HEK293T (cell line): ENCODE results near the gene IL18BP.

Experiments used
- CTCF ChIA-PET: fragments of 350-600 bp; formaldehyde crosslinking; extraction: SDS; loops from one replicate; lab custom pipeline; 2021; ENCODE audit warnings: antibody characterized with exemption, inconsistent platforms; lab: Yijun Ruan, JAX
- POLR2A ChIA-PET: fragments of 350-600 bp; formaldehyde crosslinking; extraction: SDS; loops from one replicate; lab custom pipeline; 2020; ENCODE audit warnings: antibody characterized with exemption, inconsistent platforms; lab: Yijun Ruan, JAX
- DNase-seq: peaks from one replicate; pipeline ENCODE4 v3.0.0; 2012; ENCODE audit warnings: mixed read lengths; ENCODE audit errors: extremely low spot score
- ARNT ChIP-seq: fragments of 450-650 bp; IDR thresholded peaks from 2 replicates; pipeline ENCODE4 v1.6.1; 2017; ENCODE audit warnings: mild to moderate bottlenecking
- BHLHE40 ChIP-seq: fragments of 450-650 bp; IDR thresholded peaks from 2 replicates; pipeline ENCODE4 v1.6.1; 2016; ENCODE audit warnings: mild to moderate bottlenecking, moderate library complexity, borderline replicate concordance
- CTBP1 ChIP-seq: fragments of 450-650 bp; IDR thresholded peaks from 2 replicates; pipeline ENCODE4 v1.6.1; 2016; ENCODE audit warnings: borderline replicate concordance
- ELF4 ChIP-seq: fragments of 450-650 bp; IDR thresholded peaks from 2 replicates; pipeline ENCODE4 v1.6.1; 2017; ENCODE audit warnings: antibody characterized with exemption
- FOXA1 ChIP-seq: fragments of 450-650 bp; IDR thresholded peaks from 2 replicates; pipeline ENCODE4 v1.6.1; 2016; ENCODE audit warnings: mild to moderate bottlenecking
- FOXK2 ChIP-seq: fragments of 450-650 bp; IDR thresholded peaks from 2 replicates; pipeline ENCODE4 v1.6.1; 2016; ENCODE audit warnings: mild to moderate bottlenecking
- FOXM1 ChIP-seq: fragments of 450-650 bp; IDR thresholded peaks from 2 replicates; pipeline ENCODE4 v1.6.1; 2017; ENCODE audit warnings: mild to moderate bottlenecking, borderline replicate concordance
- HDGF ChIP-seq: fragments of 450-650 bp; IDR thresholded peaks from 2 replicates; pipeline ENCODE4 v1.6.1; 2017; ENCODE audit warnings: antibody characterized with exemption, borderline replicate concordance
- L3MBTL2 ChIP-seq: fragments of 450-650 bp; conservative IDR thresholded peaks from 2 replicates; pipeline ENCODE4 v1.6.1; 2016; ENCODE audit warnings: mild to moderate bottlenecking
- LEF1 ChIP-seq: fragments of 450-650 bp; IDR thresholded peaks from 2 replicates; pipeline ENCODE4 v1.6.1; 2017; ENCODE audit warnings: mild to moderate bottlenecking, borderline replicate concordance
- NFRKB ChIP-seq: fragments of 450-650 bp; IDR thresholded peaks from 2 replicates; pipeline ENCODE4 v1.6.1; 2016; ENCODE audit warnings: mild to moderate bottlenecking, moderate library complexity
- SP1 ChIP-seq: fragments of 450-650 bp; IDR thresholded peaks from 2 replicates; pipeline ENCODE4 v1.6.1; 2017
- SUZ12 ChIP-seq: fragments of 450-650 bp; IDR thresholded peaks from 2 replicates; pipeline ENCODE4 v1.6.1; 2016; ENCODE audit warnings: mild to moderate bottlenecking
- TARDBP ChIP-seq: fragments of 450-650 bp; IDR thresholded peaks from 2 replicates; pipeline ENCODE4 v1.6.1; 2016
- ZNF384 ChIP-seq: fragments of 450-650 bp; IDR thresholded peaks from 2 replicates; pipeline ENCODE4 v1.6.1; 2016
- TF ChIP-seq, protein P1 (sequence below): fragments of 450-650 bp; IDR thresholded peaks from 2 replicates; pipeline ENCODE4 v1.6.1; 2016

IL18BP gene

DNA sequence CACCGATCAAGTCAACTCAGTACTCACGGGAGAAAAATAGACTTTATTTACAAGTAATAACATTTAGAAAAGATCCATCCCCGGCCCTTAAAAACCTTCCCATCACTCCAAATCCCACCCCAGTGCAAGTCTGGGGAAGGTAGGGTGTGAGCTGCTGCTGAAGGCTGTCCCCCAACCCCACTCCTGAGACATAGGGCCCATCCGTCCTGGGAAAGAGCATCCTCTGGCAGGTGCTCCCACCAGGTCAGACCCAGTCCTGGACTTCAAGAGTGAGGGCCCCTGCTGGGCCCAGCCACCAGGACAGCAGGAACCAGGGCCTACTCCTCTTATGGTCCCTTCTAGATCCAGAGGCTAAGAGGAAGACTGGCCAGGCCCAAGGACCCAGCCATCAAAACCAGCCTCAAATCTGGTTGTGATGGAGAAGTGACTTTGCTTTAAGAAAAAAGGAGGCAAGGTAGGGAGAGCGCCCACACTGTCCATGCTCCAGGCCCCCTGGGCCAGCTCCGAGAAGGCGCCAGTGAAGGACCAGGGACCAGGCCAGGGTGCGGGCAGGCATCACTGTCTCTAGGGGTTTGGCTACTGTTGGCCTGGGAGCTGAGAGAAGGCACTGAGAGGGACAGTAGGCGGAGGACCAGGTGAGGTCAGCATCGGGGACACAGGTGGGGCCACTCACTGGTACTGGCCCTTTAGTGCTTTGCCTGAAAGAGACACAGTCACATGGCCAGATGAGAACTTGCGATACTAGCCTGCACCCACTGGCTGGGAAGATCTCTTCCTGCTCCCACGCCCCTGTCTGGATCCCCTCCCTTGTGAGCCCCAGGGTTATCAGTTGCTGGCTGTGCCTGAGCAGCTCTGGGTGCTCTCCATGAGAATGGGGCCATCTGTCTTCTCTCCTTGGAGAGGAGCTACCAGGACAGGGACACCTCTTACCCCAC, 4.4 kb downstream of the IL18BP start:
- no peak for TF ChIP-seq FOXA1
- TF ChIP-seq ZNF384, result no peak
- no peak for TF ChIP-seq ARNT
- no peak for TF ChIP-seq TARDBP
- TF ChIP-seq BHLHE40, result no peak
- TF ChIP-seq NFRKB, result no peak
- no peak for TF ChIP-seq FOXK2
- TF ChIP-seq SUZ12, result no peak
- TF ChIP-seq LEF1, result no peak
- TF ChIP-seq CTBP1, result no peak
- TF ChIP-seq HDGF, result no peak
- no peak for DNase-seq
- CTCF ChIA-PET, result no interaction called here

DNA sequence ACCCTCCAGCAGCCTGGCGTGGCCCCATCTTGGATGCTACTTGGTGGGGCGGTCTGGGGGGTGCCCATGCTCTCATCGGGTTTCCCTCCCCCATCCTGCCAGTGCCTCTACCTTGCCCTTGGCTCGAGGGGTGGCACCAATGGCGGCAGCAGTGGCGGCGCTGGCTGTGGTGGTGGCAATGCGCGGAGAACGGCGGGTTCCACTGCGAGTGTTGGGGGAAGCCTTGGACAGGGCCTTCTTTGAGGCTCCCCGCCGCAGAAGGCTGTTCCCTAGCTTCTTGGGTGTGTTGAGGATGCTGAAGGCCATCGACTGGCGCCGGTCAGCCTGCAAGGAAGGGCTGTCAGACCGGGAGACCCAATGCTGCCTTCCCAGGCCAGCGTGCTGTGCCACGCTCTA, 5.1 kb downstream of the IL18BP start:
- POLR2A ChIA-PET, result no interaction called here
- DNase-seq, result no peak
- CTCF ChIA-PET, result interaction anchor here (1.7 kb wide), 1 partner anchor 21 kb away, joined by 5 read pairs; no protein-coding TSS in a partner anchor

More for the DNA sequence above, 4.4 kb downstream of the IL18BP start:
- POLR2A ChIA-PET, result no interaction called here

DNA sequence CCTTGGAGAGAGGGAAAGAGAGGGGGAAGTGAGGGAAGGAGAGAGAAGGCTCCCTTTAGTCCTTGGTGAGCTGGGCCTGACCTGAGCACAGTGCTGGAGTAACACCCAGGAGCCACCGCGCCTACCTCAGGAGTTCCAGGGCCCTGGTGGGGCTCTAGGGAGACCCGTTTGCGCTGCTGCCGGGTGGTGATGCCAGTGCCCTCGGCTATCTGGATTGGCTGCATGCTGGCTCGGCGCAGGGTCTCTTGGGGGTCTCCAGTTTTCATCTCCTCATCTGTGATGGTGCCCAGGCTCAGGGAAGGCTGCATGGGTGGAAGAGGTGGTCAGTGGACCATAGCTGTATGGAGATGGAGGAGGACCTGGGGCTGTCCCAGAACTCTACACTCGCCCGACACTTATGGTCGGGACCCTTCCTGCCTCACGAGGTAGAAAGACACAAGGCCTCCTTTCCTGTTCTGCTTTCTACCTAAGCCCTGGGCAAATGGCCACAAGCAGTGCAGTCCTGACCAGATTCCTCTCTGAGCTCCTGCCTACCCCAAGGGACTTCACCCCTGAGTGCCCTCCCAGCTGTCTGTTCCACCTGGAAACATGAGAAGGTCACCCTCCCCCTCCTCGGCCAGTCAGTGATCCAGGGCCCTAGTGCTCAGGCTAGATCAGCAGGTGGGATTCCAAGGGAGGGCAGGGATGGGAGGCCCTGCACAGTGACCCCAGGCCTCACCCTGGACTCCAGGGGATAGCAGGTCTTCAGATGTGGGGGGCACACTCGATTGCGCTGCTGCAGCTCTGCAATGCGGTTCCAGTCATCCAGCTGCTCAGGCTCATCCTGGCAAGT, 6.0 kb downstream of the IL18BP start:
- POLR2A ChIA-PET, result no interaction called here
- TF ChIP-seq FOXK2 (no peak), SUZ12 (no peak), CTBP1 (no peak)
- TF ChIP-seq, protein P1, sequence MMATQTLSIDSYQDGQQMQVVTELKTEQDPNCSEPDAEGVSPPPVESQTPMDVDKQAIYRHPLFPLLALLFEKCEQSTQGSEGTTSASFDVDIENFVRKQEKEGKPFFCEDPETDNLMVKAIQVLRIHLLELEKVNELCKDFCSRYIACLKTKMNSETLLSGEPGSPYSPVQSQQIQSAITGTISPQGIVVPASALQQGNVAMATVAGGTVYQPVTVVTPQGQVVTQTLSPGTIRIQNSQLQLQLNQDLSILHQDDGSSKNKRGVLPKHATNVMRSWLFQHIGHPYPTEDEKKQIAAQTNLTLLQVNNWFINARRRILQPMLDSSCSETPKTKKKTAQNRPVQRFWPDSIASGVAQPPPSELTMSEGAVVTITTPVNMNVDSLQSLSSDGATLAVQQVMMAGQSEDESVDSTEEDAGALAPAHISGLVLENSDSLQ, result no peak
- CTCF ChIA-PET, result interaction anchor here (1.7 kb wide), 1 partner anchor 20 kb away, joined by 5 read pairs; no protein-coding TSS in a partner anchor
- no peak for DNase-seq

More for the DNA sequence above, 5.1 kb downstream of the IL18BP start:
- TF ChIP-seq HDGF, result no peak

DNA sequence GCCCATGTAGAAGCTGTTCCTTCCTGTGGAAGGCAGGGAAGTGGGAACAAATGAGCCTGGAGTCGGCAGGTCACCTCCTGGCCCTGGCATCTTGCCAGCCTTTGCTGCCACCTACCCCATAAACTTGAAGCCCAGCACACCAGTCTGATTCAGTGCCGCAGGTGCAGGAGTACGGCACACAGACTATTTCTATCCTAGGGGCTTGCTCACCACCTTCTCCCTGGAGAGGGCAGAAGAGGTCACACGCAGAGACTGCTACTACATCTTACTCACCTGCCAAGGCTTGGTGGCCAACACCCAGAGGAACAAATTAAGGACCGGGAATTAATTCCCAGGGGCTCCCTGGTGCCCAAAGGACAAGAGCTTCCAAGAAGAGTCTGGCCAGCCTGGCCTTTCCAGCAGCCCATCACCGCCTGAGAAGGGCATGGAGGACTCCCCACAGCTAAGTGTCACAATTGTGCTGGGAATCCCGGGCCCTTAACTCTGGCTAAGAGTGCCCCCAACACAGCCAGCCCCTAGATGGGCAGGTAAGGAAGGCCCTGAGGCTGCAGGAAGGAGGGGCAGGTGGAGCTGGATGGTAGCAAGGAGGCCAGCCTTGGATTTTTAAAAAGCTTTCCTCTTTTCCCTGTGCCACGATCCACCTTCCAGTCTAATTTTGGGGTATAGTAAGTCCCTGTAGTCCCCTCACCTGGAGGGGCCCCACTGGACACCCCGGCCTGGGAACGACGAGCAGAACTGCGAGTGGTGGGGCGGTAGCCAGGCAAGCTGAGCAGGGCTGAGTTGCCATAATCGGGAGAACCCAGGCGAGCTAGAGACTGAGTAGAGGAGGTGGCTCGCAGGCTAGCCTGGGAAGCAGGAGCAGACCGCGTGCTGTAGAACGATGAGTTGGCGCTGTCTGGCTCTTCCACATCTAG, 6.9 kb downstream of the IL18BP start:
- ChIA-PET CTCF (interaction anchor here (1.7 kb wide), 1 partner anchor 19 kb away, joined by 5 read pairs; no protein-coding TSS in a partner anchor), POLR2A (interaction anchor here (1.0 kb wide), 1 partner anchor 151 kb away, joined by 3 read pairs; no protein-coding TSS in a partner anchor)
- no peak for DNase-seq
- TF ChIP-seq LEF1 (no peak), HDGF (no peak), FOXA1 (no peak), BHLHE40 (no peak), TARDBP (no peak), L3MBTL2 (no peak), CTBP1 (no peak), ARNT (no peak), FOXK2 (no peak), ELF4 (no peak)
- TF ChIP-seq, protein P1, result no peak

DNA sequence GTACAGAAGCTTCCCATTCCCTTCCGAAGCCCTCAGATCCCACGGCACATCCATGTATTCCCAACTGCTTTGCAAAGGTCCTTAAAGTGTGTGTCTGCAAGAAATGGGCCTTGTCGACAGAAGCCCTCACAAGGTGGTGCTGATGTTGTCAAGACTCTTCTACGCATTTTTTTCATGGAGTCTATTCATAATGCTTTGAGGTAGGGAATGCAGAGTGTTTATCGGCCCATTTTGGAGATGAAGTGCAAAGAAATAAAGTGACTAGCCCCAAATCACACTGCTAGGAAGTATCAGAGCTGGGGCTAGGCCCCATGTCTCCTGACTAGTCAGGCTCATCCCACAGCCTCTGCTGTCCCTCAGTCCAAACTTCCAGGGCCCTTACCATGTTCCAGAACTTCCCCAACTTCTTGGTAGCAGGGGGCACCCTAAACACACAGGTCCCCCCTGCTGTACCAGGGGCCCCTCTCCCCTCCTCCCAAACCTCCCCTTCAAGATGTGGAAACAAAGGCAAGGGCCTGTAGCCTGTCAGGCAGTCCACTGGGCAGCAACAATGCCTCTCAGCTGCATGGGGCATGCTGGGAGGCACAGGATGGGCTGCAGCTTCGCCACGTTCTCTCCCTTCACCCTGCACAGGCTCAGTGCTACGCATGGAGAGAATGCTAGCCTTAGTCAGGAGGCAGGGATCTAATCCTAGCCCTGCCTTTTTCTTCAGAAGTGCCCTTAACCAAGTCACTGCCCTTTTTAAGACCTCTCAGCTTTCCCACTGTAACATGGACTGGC, 7.8 kb downstream of the IL18BP start:
- TF ChIP-seq CTBP1, result no peak
- TF ChIP-seq SP1, result no peak
- TF ChIP-seq FOXK2, result no peak
- TF ChIP-seq TARDBP, result no peak
- TF ChIP-seq ZNF384, result no peak
- TF ChIP-seq SUZ12, result no peak
- no peak for TF ChIP-seq ARNT
- TF ChIP-seq FOXA1, result no peak
- TF ChIP-seq ELF4, result no peak
- no peak for TF ChIP-seq HDGF
- no peak for TF ChIP-seq NFRKB
- TF ChIP-seq FOXM1, result no peak
- TF ChIP-seq, protein P1, result no peak
- TF ChIP-seq BHLHE40, result no peak
- TF ChIP-seq LEF1, result no peak
- no peak for TF ChIP-seq L3MBTL2
- ChIA-PET POLR2A (interaction anchor here (1.0 kb wide), 1 partner anchor 150 kb away, joined by 3 read pairs; no protein-coding TSS in a partner anchor), CTCF (no interaction called here)
- no peak for DNase-seq
